Endothelial cell of umbilical vein (primary cell): ENCODE measurements around the gene MKLN1. TPM values are rescaled to one million over a fixed set of nuclear protein-coding genes. Genes with fewer than 3 reads are reported as not detected.

Experiments used
- BruUV-seq: library from RNA; stranded (reverse); fragments of 400-500 nt; replicated peaks from 2 replicates; lab custom pipeline; 2021; lab: Mats Ljungman, UMichigan
- CTCF ChIA-PET: fragments of 300-600, 350-600 bp; sonication (Branson Sonifier 250); formaldehyde crosslinking; loops from one replicate; lab custom pipeline; 2021; ENCODE audit warnings: antibody characterized with exemption, inconsistent platforms; lab: Charles Lee
- POLR2A ChIA-PET: fragments of 300-600, 350-600 bp; sonication (Branson Sonifier 250); formaldehyde crosslinking; loops from one replicate; lab custom pipeline; 2021; ENCODE audit warnings: antibody characterized with exemption, inconsistent platforms; lab: Charles Lee
- DNase-seq: peaks from one replicate; pipeline ENCODE4 v3.0.0-alpha.2; 2011; ENCODE audit warnings: low read depth, low spot score
- FAIRE-seq: peaks from 2 replicates; lab custom pipeline; 2011; peaks lifted over from hg19 to GRCh38; lab: Jason Lieb, UNC
- H2AFZ ChIP-seq: 2 replicates; pipeline ENCODE4 v1.6.0; 2012; ENCODE audit warnings: low read depth, low read length, control low read depth, inconsistent platforms
- H3K27ac ChIP-seq: 2 replicates; pipeline ENCODE4 v1.5.1; 2011; ENCODE audit warnings: low read depth, mild to moderate bottlenecking, control low read depth, low read length, moderate library complexity; ENCODE audit not compliant: insufficient read depth
- H3K27me3 ChIP-seq, 2 experiments: 2 replicates each; pipeline versions ENCODE4 v1.6.0 to v1.6.1; 2011; ENCODE audit warnings: low read length in 2 of 2, mixed read lengths in 1 of 2; ENCODE audit not compliant: control insufficient read depth in 2 of 2, insufficient read depth in 2 of 2
- H3K36me3 ChIP-seq, 2 experiments: 2 replicates in 1 of 2; 3 replicates in 1 of 2; pipeline ENCODE4 v1.5.1; 2011; ENCODE audit warnings: low read length in 2 of 2, mild to moderate bottlenecking in 1 of 2, moderate library complexity in 1 of 2; ENCODE audit not compliant: control insufficient read depth in 2 of 2, insufficient read depth in 2 of 2; ENCODE audit errors: extremely low read depth in 1 of 2
- H3K4me1 ChIP-seq: 3 replicates; pipeline ENCODE4 v1.5.1; 2011; ENCODE audit warnings: mild to moderate bottlenecking, low read length; ENCODE audit not compliant: control insufficient read depth, insufficient read depth; ENCODE audit errors: extremely low read depth
- H3K4me2 ChIP-seq: 2 replicates; pipeline ENCODE4 v1.6.1; 2011; ENCODE audit warnings: low read length, control low read depth, mixed read lengths; ENCODE audit not compliant: insufficient read depth
- H3K4me3 ChIP-seq, 3 experiments: fragments of 200-600 bp in 1 of 3; sonication (generic), shearing (Covaris generic) in 1 of 3; replicated peaks in 1 of 3; 2 replicates each; pipeline ENCODE4 v1.5.1; 2011 to 2016; ENCODE audit warnings: control low read depth in 3 of 3, low read length in 3 of 3, mild to moderate bottlenecking in 2 of 3, inconsistent platforms in 1 of 3, low read depth in 1 of 3, moderate library complexity in 1 of 3; ENCODE audit not compliant: insufficient read depth in 1 of 3
- H3K79me2 ChIP-seq: 2 replicates; pipeline ENCODE4 v1.6.0; 2012; ENCODE audit warnings: low read length, inconsistent platforms; ENCODE audit not compliant: control insufficient read depth, insufficient read depth
- H3K9ac ChIP-seq: replicated peaks from 2 replicates; pipeline ENCODE3; 2011; ENCODE audit warnings: low read length, control low read depth; ENCODE audit not compliant: insufficient read depth; ENCODE audit errors: extremely low read depth
- H3K9me1 ChIP-seq: replicated peaks from 3 replicates; pipeline ENCODE4 v1.6.0; 2011; ENCODE audit warnings: mild to moderate bottlenecking, low read length; ENCODE audit not compliant: control insufficient read depth, insufficient read depth; ENCODE audit errors: extremely low read depth
- H3K9me3 ChIP-seq: replicated peaks from 2 replicates; pipeline ENCODE4 v1.5.1; 2012; ENCODE audit warnings: low read length, inconsistent platforms; ENCODE audit not compliant: control insufficient read depth, insufficient read depth
- H4K20me1 ChIP-seq: replicated peaks from 2 replicates; pipeline ENCODE3; 2011; ENCODE audit warnings: mild to moderate bottlenecking, low read length; ENCODE audit not compliant: control insufficient read depth, insufficient read depth; ENCODE audit errors: extremely low read depth
- CTCF ChIP-seq, 2 donors: IDR thresholded peaks; 1 replicate in 1 of 2; 2 replicates in 1 of 2; pipeline ENCODE4 v1.5.1; 2011; ENCODE audit warnings: low read length in 2 of 2, mild to moderate bottlenecking in 2 of 2, moderate library complexity in 2 of 2, control low read depth in 1 of 2, inconsistent platforms in 1 of 2, low read depth in 1 of 2; ENCODE audit not compliant: insufficient read depth in 1 of 2; ENCODE audit errors: extremely low read depth in 1 of 2
- EZH2 ChIP-seq: IDR thresholded peaks from 2 replicates; pipeline ENCODE4 v1.6.1; 2012; ENCODE audit warnings: borderline replicate concordance, low read depth, mild to moderate bottlenecking, moderate library complexity, low read length, inconsistent platforms; ENCODE audit not compliant: severe bottlenecking
- FOS ChIP-seq: IDR thresholded peaks from 2 replicates; pipeline ENCODE4 v1.6.1; 2011; ENCODE audit warnings: mild to moderate bottlenecking, low read length, moderate library complexity, borderline replicate concordance; ENCODE audit not compliant: insufficient read depth
- GATA2 ChIP-seq: IDR thresholded peaks from 2 replicates; pipeline ENCODE4 v1.7.0; 2011; ENCODE audit warnings: low read depth, mild to moderate bottlenecking, moderate library complexity, mixed read lengths, low read length; ENCODE audit not compliant: insufficient read length, insufficient read depth
- JUN ChIP-seq: IDR thresholded peaks from 2 replicates; pipeline ENCODE4 v1.6.1; 2011; ENCODE audit warnings: borderline replicate concordance, low read depth; ENCODE audit not compliant: insufficient read length, insufficient read depth
- MAX ChIP-seq: IDR thresholded peaks from 2 replicates; pipeline ENCODE4 v1.6.1; 2011; ENCODE audit not compliant: insufficient read depth, insufficient read length
- MYC ChIP-seq: IDR thresholded peaks from one replicate; pipeline ENCODE4 v1.6.1; 2011; ENCODE audit warnings: mild to moderate bottlenecking, low read depth, low read length
- POLR2A ChIP-seq: IDR thresholded peaks from 2 replicates; pipeline ENCODE4 v1.6.1; 2012; ENCODE audit warnings: low read depth, mild to moderate bottlenecking, control low read depth, low read length
- POLR2AphosphoS5 ChIP-seq: IDR thresholded peaks from 2 replicates; pipeline ENCODE4 v1.6.1; 2012; ENCODE audit warnings: low read depth, mild to moderate bottlenecking, control low read depth, low read length, moderate library complexity; ENCODE audit not compliant: insufficient read depth
- dilution Hi-C: fragments of 300-500 bp; cut with MboI; formaldehyde crosslinking; loops from one replicate; pipeline ENCODE4 v1.15.0; 2019; ENCODE audit warnings: low sequenced_read_pairs; ENCODE audit not compliant: extremely low pct_ligation_motif_present
- intact Hi-C: fragments of 100-400 bp; cut with micrococcal nuclease; formaldehyde crosslinking; loops from one replicate; pipeline ENCODE4 v1.10.0; 2022
- polyA plus RNA-seq, 4 experiments: library from polyadenylated mRNA; depleted of rRNA in 3 of 4; stranded (reverse) in 3 of 4; unstranded in 1 of 4; fragments of >200 nt; gene quantifications; 2 replicates each; pipeline versions ENCODE4 v1.2.1 to v1.2.3, GENCODE V29; 2011 to 2012; ENCODE audit warnings: missing spikeins in 1 of 4
- total RNA-seq: library from RNA; stranded (reverse); gene quantifications from 2 replicates; pipeline ENCODE4 v1.2.3, GENCODE V29; 2021

MKLN1 gene
- total and polyA plus RNA-seq, 2 donors (not counting 3 experiments of a cell fraction or from before 2014, with no cell fraction given), result 12.2 to 32.1 TPM

GRCh38 chr7:131320603-131321002 lies 7.1 kb upstream of the MKLN1 start:
- Histone ChIP-seq H3K9ac (no peak overlapping the region), H3K79me2 (no peaks in the 10 kb centered on the region), H3K27ac (no peak overlapping the region), H2AFZ (no peak overlapping the region), H3K4me2 (no peak overlapping the region), H3K36me3 (no peaks in the 10 kb centered on the region), H3K4me1 (no peaks in the 10 kb centered on the region), H3K4me3 (no peak overlapping the region), H4K20me1 (no peaks in the 10 kb centered on the region), H3K9me1 (no peaks in the 10 kb centered on the region), H3K27me3 (no peaks in the 10 kb centered on the region), H3K9me3 (no peaks in the 10 kb centered on the region)
- intact Hi-C loops (no loop called here), dilution Hi-C loops (no loop called here)
- CTCF ChIA-PET, result no interaction called here
- no TSS peak for BruUV-seq
- POLR2A ChIA-PET, result interaction anchor here (0.5 kb wide), 1 partner anchor 1316 kb away, joined by 3 read pairs; no protein-coding TSS in a partner anchor
- no peak for TF ChIP-seq FOS
- no peak for TF ChIP-seq POLR2A
- TF ChIP-seq JUN, result no peak
- TF ChIP-seq MYC, result no peak
- TF ChIP-seq CTCF (IDR thresholded peaks at IDR 0.05; ENCODE audit: extremely low read depth in 1 of 2, insufficient read depth in 1 of 2, low read depth in 1 of 2, low read length in 2 of 2), result no peak
- FAIRE-seq (no peak), DNase-seq (no peak)

- H3K4me3 ChIP-seq, result no peak overlapping the region
- no peaks in the 10 kb centered on the region for H3K9me3 ChIP-seq
- FAIRE-seq (no peak), DNase-seq (no peak)
- no peaks in the 10 kb centered on the region for H4K20me1 ChIP-seq
- intact Hi-C loops, result no loop called here
- no peaks in the 10 kb centered on the region for H3K9me1 ChIP-seq
- no peaks in the 10 kb centered on the region for H3K36me3 ChIP-seq
- peaks cover 2% of the 10 kb centered on the region for H3K4me1 ChIP-seq
- POLR2A ChIA-PET, result no interaction called here
- H3K4me2 ChIP-seq, result no peak overlapping the region
- no peak overlapping the region for H3K27ac ChIP-seq
- H3K9ac ChIP-seq, result no peak overlapping the region
- no peaks in the 10 kb centered on the region for H3K27me3 ChIP-seq
- no peak for TF ChIP-seq MAX
- no peak for TF ChIP-seq GATA2
- TF ChIP-seq EZH2, result no peak
- TF ChIP-seq POLR2AphosphoS5, result no peak
- TF ChIP-seq MYC, result no peak
- TF ChIP-seq JUN, result no peak
- no peak for TF ChIP-seq POLR2A
- TF ChIP-seq FOS, result no peak
- no peak for TF ChIP-seq CTCF (IDR thresholded peaks at IDR 0.05; ENCODE audit: extremely low read depth in 1 of 2, insufficient read depth in 1 of 2, low read depth in 1 of 2, low read length in 2 of 2)
- no peak overlapping the region for H2AFZ ChIP-seq
- no TSS peak for BruUV-seq
- H3K79me2 ChIP-seq, result no peaks in the 10 kb centered on the region
- CTCF ChIA-PET, result no interaction called here
- dilution Hi-C loops, result no loop called here
Measured at GRCh38 chr7:131321656-131322055, 6.0 kb upstream of the MKLN1 start.
